Calu3 (cell line): ENCODE data around the gene CUZD1. TPM values are rescaled to one million over a fixed set of nuclear protein-coding genes. Genes with fewer than 3 reads are reported as not detected.
"Not testable (repeated sequence)": the region's sequence is repeated elsewhere in the genome, so short reads cannot be mapped to it uniquely, and the experiment has no call there.

Experiments used
- BruUV-seq: library from RNA; stranded (reverse); fragments of 400-500 nt; replicated peaks from 2 replicates; lab custom pipeline; 2021; lab: Mats Ljungman, UMichigan
- CTCF ChIA-PET: fragments of 300-600 bp; sonication (Branson Sonifier 250); formaldehyde crosslinking; loops from one replicate; lab custom pipeline; 2022; ENCODE audit warnings: antibody characterized with exemption; lab: Charles Lee
- DNase-seq: peaks from one replicate; pipeline ENCODE4 v3.0.0; 2022
- H3K27ac Mint-ChIP-seq: one replicate; pipeline ENCODE4 v1.8.0; 2022; ENCODE audit warnings: mixed read lengths; ENCODE audit not compliant: unreplicated experiment
- H3K27me3 Mint-ChIP-seq: one replicate; pipeline ENCODE4 v1.8.0; 2022; ENCODE audit warnings: mixed read lengths; ENCODE audit not compliant: unreplicated experiment
- H3K36me3 Mint-ChIP-seq: one replicate; pipeline ENCODE4 v1.8.0; 2022; ENCODE audit warnings: mild to moderate bottlenecking, moderate library complexity, mixed read lengths; ENCODE audit not compliant: insufficient read depth, unreplicated experiment
- H3K4me1 Mint-ChIP-seq: one replicate; pipeline ENCODE4 v1.8.0; 2022; ENCODE audit warnings: mild to moderate bottlenecking, low read depth, mixed read lengths; ENCODE audit not compliant: unreplicated experiment
- H3K4me3 Mint-ChIP-seq: one replicate; pipeline ENCODE4 v1.8.0; 2022; ENCODE audit warnings: mild to moderate bottlenecking, low read depth, moderate library complexity, mixed read lengths; ENCODE audit not compliant: unreplicated experiment
- H3K9me3 Mint-ChIP-seq: one replicate; pipeline ENCODE4 v1.8.0; 2022; ENCODE audit warnings: low read depth, mixed read lengths; ENCODE audit not compliant: unreplicated experiment
- intact Hi-C: fragments of 100-400 bp; cut with micrococcal nuclease; formaldehyde crosslinking; loops from one replicate; pipeline ENCODE4 v1.10.0; 2022; ENCODE audit not compliant: unreplicated experiment
- total RNA-seq: library from RNA; stranded (reverse); gene quantifications from 2 replicates; pipeline ENCODE4 v1.2.3, GENCODE V29; 2022
- TF ChIP-seq, protein P1 (sequence below): fragments of 200-600 bp; IDR thresholded peaks from one replicate; pipeline ENCODE4 v1.8.0; 2022; ENCODE audit warnings: antibody characterized with exemption; ENCODE audit not compliant: unreplicated experiment

CUZD1 gene
- total RNA-seq, 1 experiment from 2014 or later, result 1.5 TPM

DNA sequence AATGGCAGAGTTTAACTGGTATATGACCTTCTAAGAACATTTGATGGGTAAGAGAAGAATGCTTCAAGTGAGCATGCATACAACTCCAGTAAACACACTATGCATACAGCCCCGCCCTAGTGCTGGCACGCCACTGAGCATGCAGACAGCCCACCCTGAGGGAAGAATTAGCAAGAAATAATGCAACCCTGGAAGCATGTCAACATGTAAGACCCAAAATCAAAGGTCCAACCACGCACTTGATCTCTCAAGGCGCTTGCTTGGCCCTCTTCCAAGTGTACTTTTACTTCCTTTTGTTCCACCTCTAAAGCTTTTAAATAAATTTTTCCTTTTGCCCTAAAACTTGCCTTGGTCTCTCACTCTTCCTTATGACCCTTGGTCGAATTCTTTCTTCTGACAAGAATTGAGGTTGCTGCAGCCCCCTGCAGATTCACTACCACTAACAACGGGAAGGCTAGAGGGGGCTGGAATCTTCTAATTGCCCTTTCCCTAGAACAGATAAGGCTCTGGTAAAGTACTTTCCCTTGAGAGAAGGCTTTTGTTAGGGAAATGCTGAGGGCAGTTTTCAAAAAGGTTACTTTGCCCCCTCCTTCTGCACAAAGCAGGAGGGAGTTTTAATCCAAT lies 30.3 kb upstream of the CUZD1 start:
- Mint-ChIP-seq H3K9me3 (peaks cover 4% of the 10 kb centered on the region), H3K4me3 (no peak overlapping the region)
- CTCF ChIA-PET, result no interaction called here

DNA sequence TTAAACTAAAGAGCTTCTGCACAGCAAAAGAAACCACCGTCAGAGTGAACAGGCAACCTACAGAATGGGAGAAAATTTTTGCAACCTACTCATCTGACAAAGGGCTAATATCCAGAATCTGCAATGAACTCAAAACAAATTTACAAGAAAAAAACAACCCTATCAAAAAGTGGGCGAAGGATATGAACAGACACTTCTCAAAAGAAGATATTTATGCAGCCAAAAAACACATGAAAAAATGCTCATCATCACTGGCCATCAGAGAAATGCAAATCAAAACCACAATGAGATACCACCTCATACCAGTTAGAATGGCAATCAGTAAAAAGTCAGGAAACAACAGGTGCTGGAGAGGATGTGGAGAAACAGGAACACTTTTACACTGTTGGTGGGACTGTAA lies 26.3 kb upstream of the CUZD1 start:
- BruUV-seq, DNase-seq, CTCF ChIA-PET, H3K27ac Mint-ChIP-seq, H3K4me3 Mint-ChIP-seq, H3K36me3 Mint-ChIP-seq, intact Hi-C loops, H3K4me1 Mint-ChIP-seq, H3K27me3 Mint-ChIP-seq, H3K9me3 Mint-ChIP-seq: not testable (repeated sequence)

More for the DNA sequence above, 30.3 kb upstream of the CUZD1 start:
- TF ChIP-seq, protein P1, sequence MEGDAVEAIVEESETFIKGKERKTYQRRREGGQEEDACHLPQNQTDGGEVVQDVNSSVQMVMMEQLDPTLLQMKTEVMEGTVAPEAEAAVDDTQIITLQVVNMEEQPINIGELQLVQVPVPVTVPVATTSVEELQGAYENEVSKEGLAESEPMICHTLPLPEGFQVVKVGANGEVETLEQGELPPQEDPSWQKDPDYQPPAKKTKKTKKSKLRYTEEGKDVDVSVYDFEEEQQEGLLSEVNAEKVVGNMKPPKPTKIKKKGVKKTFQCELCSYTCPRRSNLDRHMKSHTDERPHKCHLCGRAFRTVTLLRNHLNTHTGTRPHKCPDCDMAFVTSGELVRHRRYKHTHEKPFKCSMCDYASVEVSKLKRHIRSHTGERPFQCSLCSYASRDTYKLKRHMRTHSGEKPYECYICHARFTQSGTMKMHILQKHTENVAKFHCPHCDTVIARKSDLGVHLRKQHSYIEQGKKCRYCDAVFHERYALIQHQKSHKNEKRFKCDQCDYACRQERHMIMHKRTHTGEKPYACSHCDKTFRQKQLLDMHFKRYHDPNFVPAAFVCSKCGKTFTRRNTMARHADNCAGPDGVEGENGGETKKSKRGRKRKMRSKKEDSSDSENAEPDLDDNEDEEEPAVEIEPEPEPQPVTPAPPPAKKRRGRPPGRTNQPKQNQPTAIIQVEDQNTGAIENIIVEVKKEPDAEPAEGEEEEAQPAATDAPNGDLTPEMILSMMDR, result no peak
- intact Hi-C loops, result no loop called here
- peaks cover 6% of the 10 kb centered on the region for H3K4me1 Mint-ChIP-seq
- H3K27ac Mint-ChIP-seq, result no peak overlapping the region
- DNase-seq, result no peak
- no peaks in the 10 kb centered on the region for H3K27me3 Mint-ChIP-seq
- H3K36me3 Mint-ChIP-seq, result peaks cover 17% of the 10 kb centered on the region
- no TSS peak for BruUV-seq

DNA sequence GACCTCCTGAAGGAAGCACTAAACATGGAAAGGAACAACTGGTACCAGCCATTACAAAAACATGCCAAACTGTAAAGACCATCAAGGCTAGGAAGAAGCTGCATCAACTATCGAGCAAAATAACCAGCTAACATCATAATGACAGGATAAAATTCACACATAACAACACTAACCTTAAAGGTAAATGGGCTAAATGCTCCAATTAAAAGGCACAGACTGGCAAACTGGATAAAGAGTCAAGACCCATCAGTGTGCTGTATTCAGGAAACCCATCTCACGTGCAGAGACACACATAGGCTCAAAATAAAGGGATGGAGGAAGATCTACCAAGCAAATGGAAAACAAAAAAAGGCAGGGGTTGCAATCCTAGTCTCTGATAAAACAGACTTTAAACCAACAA lies 23.1 kb upstream of the CUZD1 start:
- H3K27ac Mint-ChIP-seq, intact Hi-C loops, BruUV-seq, H3K36me3 Mint-ChIP-seq, H3K4me1 Mint-ChIP-seq, H3K9me3 Mint-ChIP-seq, H3K4me3 Mint-ChIP-seq, H3K27me3 Mint-ChIP-seq, DNase-seq, CTCF ChIA-PET: not testable (repeated sequence)

DNA sequence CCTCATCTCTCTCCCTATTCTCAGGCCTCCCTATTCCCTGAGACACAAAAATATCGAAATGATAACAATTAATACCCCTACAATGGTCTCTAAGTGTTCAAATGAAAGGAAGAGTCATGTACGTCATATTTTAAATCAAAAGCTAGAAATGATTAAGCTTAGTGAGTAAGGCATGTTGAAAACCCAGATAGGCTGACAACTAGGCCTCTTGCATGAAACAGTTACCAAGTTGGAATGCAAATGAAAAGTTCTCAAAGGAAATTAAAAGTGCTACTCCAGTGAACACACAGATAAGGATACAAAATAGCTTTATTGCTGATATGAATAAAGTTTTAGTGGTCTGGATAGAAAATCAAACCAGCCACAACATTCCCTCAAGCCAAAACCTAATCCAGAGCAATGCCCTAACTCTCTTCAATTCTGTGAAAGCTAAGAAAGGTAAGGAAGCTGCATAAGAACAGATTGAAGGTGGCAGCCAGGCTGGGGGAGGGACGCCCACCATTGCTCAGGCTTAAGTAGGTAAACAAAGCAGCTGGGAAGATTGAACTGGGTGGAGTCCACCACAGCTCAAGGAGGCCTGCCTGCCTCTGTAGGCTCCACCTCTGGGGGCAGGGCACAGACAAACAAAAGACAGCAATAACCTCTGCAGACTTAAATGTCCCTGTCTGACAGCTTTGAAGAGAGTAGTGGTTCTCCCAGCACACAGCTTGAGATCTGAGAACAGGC lies 21.3 kb upstream of the CUZD1 start:
- H3K27ac Mint-ChIP-seq, H3K27me3 Mint-ChIP-seq, BruUV-seq, H3K4me3 Mint-ChIP-seq, intact Hi-C loops, CTCF ChIA-PET, DNase-seq, H3K9me3 Mint-ChIP-seq, H3K36me3 Mint-ChIP-seq, H3K4me1 Mint-ChIP-seq: not testable (repeated sequence)

DNA sequence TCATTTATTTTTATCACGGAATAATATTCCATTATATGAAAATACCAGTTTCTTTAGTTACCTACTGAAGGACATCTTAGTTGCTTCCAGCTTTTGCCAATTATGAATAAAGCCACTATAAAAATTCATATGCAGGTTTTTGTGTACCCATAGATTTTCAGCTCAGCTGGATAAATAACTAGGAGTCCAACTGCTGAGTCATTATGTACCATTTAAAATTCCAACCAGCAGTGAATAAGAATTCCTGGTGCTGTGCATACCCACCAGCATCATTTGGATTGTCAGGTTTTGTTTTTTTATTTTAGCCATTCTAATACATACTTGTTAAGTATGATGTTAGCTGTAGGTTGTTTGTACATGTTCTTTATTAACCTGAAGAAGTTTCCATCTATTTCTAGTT lies 19.2 kb upstream of the CUZD1 start:
- BruUV-seq, result no TSS peak
- DNase-seq, result no peak
- H3K27me3 Mint-ChIP-seq, result no peaks in the 10 kb centered on the region
- CTCF ChIA-PET, result interaction anchor here (1.0 kb wide), 1 partner anchor 42 kb away, joined by 4 read pairs; no protein-coding TSS in a partner anchor
- no peak overlapping the region for H3K4me3 Mint-ChIP-seq
- peaks cover 3% of the 10 kb centered on the region for H3K36me3 Mint-ChIP-seq
- H3K4me1 Mint-ChIP-seq, result peaks cover 10% of the 10 kb centered on the region
- intact Hi-C loops, result no loop called here
- TF ChIP-seq, protein P1, result no peak
- peaks cover 2% of the 10 kb centered on the region for H3K9me3 Mint-ChIP-seq
- H3K27ac Mint-ChIP-seq, result no peak overlapping the region
